A673 (cell line): ENCODE results near the gene YJEFN3. TPM values are rescaled to one million over a fixed set of nuclear protein-coding genes. Genes with fewer than 3 reads are reported as not detected.

Experiments
- BruUV-seq: library from RNA; stranded (reverse); fragments of 400-500 nt; replicated peaks from 2 replicates; lab custom pipeline; 2021; lab: Mats Ljungman, UMichigan
- CTCF ChIA-PET: fragments of 300-600 bp; sonication (Branson Sonifier 250); formaldehyde crosslinking; loops from one replicate; lab custom pipeline; 2022; ENCODE audit warnings: antibody characterized with exemption; lab: Charles Lee
- POLR2A ChIA-PET: fragments of 300-600 bp; sonication (Branson Sonifier 250); formaldehyde crosslinking; loops from one replicate; lab custom pipeline; 2022; ENCODE audit warnings: antibody characterized with exemption; ENCODE audit not compliant: low non-redundant PET; lab: Charles Lee
- DNase-seq: peaks from one replicate; pipeline ENCODE4 v3.0.0-alpha.2; 2015; ENCODE audit warnings: low spot score
- H3K27ac ChIP-seq: fragments of 200-600 bp; sonication (generic); 2 replicates; pipeline ENCODE4 v1.5.1; 2016; ENCODE audit warnings: mixed run types, low read depth, mild to moderate bottlenecking, mixed read lengths, antibody characterized with exemption, low read length; ENCODE audit not compliant: poor library complexity, severe bottlenecking
- H3K27me3 ChIP-seq: fragments of 200-600 bp; sonication (generic); replicated peaks from 2 replicates; pipeline ENCODE4 v1.6.1; 2017; ENCODE audit warnings: mixed run types, low read depth, mild to moderate bottlenecking, mixed read lengths, antibody characterized with exemption, low read length; ENCODE audit not compliant: insufficient read depth, poor library complexity
- H3K36me3 ChIP-seq: fragments of 200-600 bp; sonication (generic); 2 replicates; pipeline ENCODE4 v1.6.1; 2016; ENCODE audit warnings: mixed run types, mild to moderate bottlenecking, mixed read lengths, antibody characterized with exemption, low read length; ENCODE audit not compliant: insufficient read depth, poor library complexity, severe bottlenecking
- H3K4me1 ChIP-seq: fragments of 200-600 bp; sonication (generic); 2 replicates; pipeline ENCODE4 v1.6.1; 2017; ENCODE audit warnings: mixed run types, mild to moderate bottlenecking, mixed read lengths, antibody characterized with exemption, low read length; ENCODE audit not compliant: insufficient read depth, poor library complexity, severe bottlenecking
- H3K4me3 ChIP-seq: fragments of 200-600 bp; sonication (generic); 2 replicates; pipeline ENCODE4 v1.5.1; 2016; ENCODE audit warnings: low read depth, mixed run types, mild to moderate bottlenecking, mixed read lengths, low read length; ENCODE audit not compliant: poor library complexity, severe bottlenecking
- H3K9me3 ChIP-seq: fragments of 200-600 bp; sonication (generic); 2 replicates; pipeline ENCODE4 v1.6.1; 2016; ENCODE audit warnings: mixed run types, low read depth, mild to moderate bottlenecking, mixed read lengths, antibody characterized with exemption, low read length; ENCODE audit not compliant: poor library complexity, severe bottlenecking
- CTCF ChIP-seq: fragments of 300-800, 200-600 bp; sonication (generic); conservative IDR thresholded peaks from 2 replicates; pipeline ENCODE4 v1.5.1; 2017; ENCODE audit warnings: low read depth, mild to moderate bottlenecking, antibody characterized with exemption, low read length, moderate library complexity, mixed read lengths
- EZH2 ChIP-seq: fragments of 200-600 bp; sonication (generic); IDR thresholded peaks from 2 replicates; pipeline ENCODE4 v1.6.1; 2017; ENCODE audit warnings: borderline replicate concordance, low read depth, mild to moderate bottlenecking, mixed read lengths, antibody characterized with exemption, low read length; ENCODE audit not compliant: poor library complexity, severe bottlenecking
- intact Hi-C: fragments of 100-400 bp; cut with micrococcal nuclease; formaldehyde crosslinking; loops from one replicate; pipeline ENCODE4 v1.10.0; 2022; ENCODE audit not compliant: unreplicated experiment
- total RNA-seq: library from RNA; stranded (reverse); gene quantifications from 2 replicates; pipeline ENCODE4 v1.2.3, GENCODE V29; 2021

YJEFN3 gene
- total RNA-seq, 1 experiment from 2014 or later = 8.6 TPM

GRCh38 chr19:19540064-19540714 is 11.5 kb downstream of the YJEFN3 start:
- ChIA-PET POLR2A (no interaction called here), CTCF (interaction anchor here (1.0 kb wide), 1 partner anchor 12 kb away, joined by 8 read pairs; no protein-coding TSS in a partner anchor)
- H3K4me3 ChIP-seq = no peak overlapping the region
- peak; percentile 74 for DNase-seq
- no peaks in the 10 kb centered on the region for H3K36me3 ChIP-seq
- H3K4me1 ChIP-seq = peaks cover 13% of the 10 kb centered on the region
- no peak for TF ChIP-seq EZH2
- intact Hi-C loops = no loop called here
- no peaks in the 10 kb centered on the region for H3K9me3 ChIP-seq
- H3K27me3 ChIP-seq = no peaks in the 10 kb centered on the region
- BruUV-seq = no TSS peak
- no peak overlapping the region for H3K27ac ChIP-seq

GRCh38 chr19:19540715-19541515 is 12.2 kb downstream of the YJEFN3 start:
- POLR2A ChIA-PET = no interaction called here
- Histone ChIP-seq H3K27me3 (no peaks in the 10 kb centered on the region), H3K4me1 (peaks cover 13% of the 10 kb centered on the region), H3K4me3 (no peak overlapping the region), H3K27ac (no peak overlapping the region), H3K36me3 (no peaks in the 10 kb centered on the region), H3K9me3 (no peaks in the 10 kb centered on the region)
- DNase-seq = peak; percentile 59
- TF ChIP-seq EZH2 (no peak), CTCF (no peak)
- CTCF ChIA-PET = interaction anchor here (1.0 kb wide), 2 partner anchors 12 to 51 kb away, joined by 4 to 8 read pairs; no protein-coding TSS in a partner anchor
- intact Hi-C loops = no loop called here
- BruUV-seq = no TSS peak

- Histone ChIP-seq H3K27me3 (no peaks in the 10 kb centered on the region), H3K4me3 (no peak overlapping the region), H3K36me3 (no peaks in the 10 kb centered on the region), H3K27ac (no peak overlapping the region), H3K4me1 (peaks cover 13% of the 10 kb centered on the region), H3K9me3 (no peaks in the 10 kb centered on the region)
- TF ChIP-seq CTCF = no peak
- TF ChIP-seq EZH2 = no peak
- BruUV-seq = no TSS peak
- CTCF ChIA-PET = interaction anchor here (1.0 kb wide), 1 partner anchor 51 kb away, joined by 4 read pairs; no protein-coding TSS in a partner anchor
- intact Hi-C loops = no loop called here
- POLR2A ChIA-PET = no interaction called here
- no peak for DNase-seq
These were observed 12.9 kb downstream of the YJEFN3 start for GRCh38 chr19:19541616-19542015.
